PC-3 (cell line): ENCODE results near the gene PAOX.

Experiments
- CTCF ChIP-seq: fragments of 300-600 bp; sonication (generic); conservative IDR thresholded peaks from 2 replicates; pipeline ENCODE4 v1.5.1; 2017; ENCODE audit warnings: antibody characterized with exemption, low read depth, mild to moderate bottlenecking, low read length
- EZH2 ChIP-seq: fragments of 300-600 bp; sonication (generic); IDR thresholded peaks from one replicate; pipeline ENCODE4 v1.6.1; 2017; ENCODE audit warnings: antibody characterized with exemption, mild to moderate bottlenecking, low read length; ENCODE audit not compliant: unreplicated experiment
- EZH2phosphoT487 ChIP-seq: fragments of 300-600 bp; sonication (generic); IDR thresholded peaks from 2 replicates; pipeline ENCODE4 v1.6.1; 2018; ENCODE audit warnings: mild to moderate bottlenecking, antibody characterized with exemption, low read length, borderline replicate concordance

- TF ChIP-seq CTCF, result no peak
- no peak for TF ChIP-seq EZH2
- TF ChIP-seq EZH2phosphoT487, result no peak
Measured at GRCh38 chr10:133344236-133344635, 34.8 kb upstream of the PAOX start.
